Endodermal cell (in vitro differentiated cells): ENCODE measurements around the gene BBOF1. TPM values are rescaled to one million over a fixed set of nuclear protein-coding genes. Genes with fewer than 3 reads are reported as not detected.

Experiments used
- DNase-seq: peaks from one replicate; pipeline ENCODE4 v3.0.0-alpha.2; 2017
- H3K27ac ChIP-seq: 2 replicates; pipeline ENCODE4 v1.5.1; 2013; ENCODE audit warnings: mild to moderate bottlenecking, low read depth, low read length, moderate library complexity
- H3K27me3 ChIP-seq: 2 replicates; pipeline ENCODE4 v1.6.1; 2013; ENCODE audit warnings: mild to moderate bottlenecking, low read length, moderate library complexity; ENCODE audit not compliant: insufficient read depth, control insufficient read depth, poor library complexity, severe bottlenecking
- H3K36me3 ChIP-seq: 2 replicates; pipeline ENCODE4 v1.7.0; 2013; ENCODE audit warnings: mild to moderate bottlenecking, low read length, moderate library complexity; ENCODE audit not compliant: control insufficient read depth, insufficient read depth
- H3K4me1 ChIP-seq: one replicate; pipeline ENCODE4 v1.7.0; 2013; ENCODE audit warnings: low read length; ENCODE audit not compliant: control insufficient read depth, insufficient read depth
- H3K4me3 ChIP-seq: 2 replicates; pipeline ENCODE4 v1.5.1; 2013; ENCODE audit warnings: mild to moderate bottlenecking, low read length, moderate library complexity
- H3K9ac ChIP-seq: 2 replicates; pipeline ENCODE4 v1.6.1; 2013; ENCODE audit warnings: mild to moderate bottlenecking, low read length, moderate library complexity; ENCODE audit not compliant: poor library complexity, severe bottlenecking; ENCODE audit errors: extremely low read depth
- H3K9me3 ChIP-seq: 2 replicates; pipeline ENCODE4 v1.6.1; 2013; ENCODE audit warnings: mild to moderate bottlenecking, low read length, moderate library complexity; ENCODE audit not compliant: control insufficient read depth
- H3K27ac Mint-ChIP-seq: 2 replicates; pipeline ENCODE4 v1.8.0; 2020; ENCODE audit warnings: mixed read lengths
- H3K27me3 Mint-ChIP-seq: 2 replicates; pipeline ENCODE4 v1.8.0; 2021; ENCODE audit warnings: mild to moderate bottlenecking, mixed read lengths; ENCODE audit not compliant: insufficient read depth
- H3K36me3 Mint-ChIP-seq: 2 replicates; pipeline ENCODE4 v1.8.0; 2020; ENCODE audit warnings: low read depth, mixed read lengths
- H3K4me1 Mint-ChIP-seq: 2 replicates; pipeline ENCODE4 v1.8.0; 2020; ENCODE audit warnings: mixed read lengths
- H3K4me3 Mint-ChIP-seq: 2 replicates; pipeline ENCODE4 v1.8.0; 2020; ENCODE audit warnings: mild to moderate bottlenecking, moderate library complexity, mixed read lengths
- H3K9me3 Mint-ChIP-seq: 2 replicates; pipeline ENCODE4 v1.8.0; 2020; ENCODE audit warnings: mild to moderate bottlenecking, mixed read lengths
- CTCF ChIP-seq: fragments of 200-600 bp; sonication (generic); conservative IDR thresholded peaks from 2 replicates; pipeline ENCODE4 v1.5.0; 2021; ENCODE audit warnings: antibody characterized with exemption, mild to moderate bottlenecking
- WGBS, 2 experiments: methylation state at CpG; one replicate each; pipeline versions ENCODE4 v1.1.5 to v1.1.7; 2013; ENCODE audit warnings: missing lambda C conversion rate in 2 of 2, mixed read lengths in 1 of 2; ENCODE audit not compliant: insufficient coverage in 1 of 2, insufficient read length in 1 of 2; 5-methylcytosine and 5-hydroxymethylcytosine counted together
- total RNA-seq, 2 donors: library from RNA; stranded (reverse); fragmentation: NEBNext Ultra II Directional in 1 of 2; extraction: Animal tissue kit (Norgen Biotek cat#: 25700) in 1 of 2; gene quantifications; 2 replicates in 1 of 2; 3 replicates in 1 of 2; pipeline ENCODE4 v1.2.1, GENCODE V29; 2021

BBOF1 gene
- total RNA-seq, 2 donors from 2014 or later: 2.6 to 2.9 TPM

DNA sequence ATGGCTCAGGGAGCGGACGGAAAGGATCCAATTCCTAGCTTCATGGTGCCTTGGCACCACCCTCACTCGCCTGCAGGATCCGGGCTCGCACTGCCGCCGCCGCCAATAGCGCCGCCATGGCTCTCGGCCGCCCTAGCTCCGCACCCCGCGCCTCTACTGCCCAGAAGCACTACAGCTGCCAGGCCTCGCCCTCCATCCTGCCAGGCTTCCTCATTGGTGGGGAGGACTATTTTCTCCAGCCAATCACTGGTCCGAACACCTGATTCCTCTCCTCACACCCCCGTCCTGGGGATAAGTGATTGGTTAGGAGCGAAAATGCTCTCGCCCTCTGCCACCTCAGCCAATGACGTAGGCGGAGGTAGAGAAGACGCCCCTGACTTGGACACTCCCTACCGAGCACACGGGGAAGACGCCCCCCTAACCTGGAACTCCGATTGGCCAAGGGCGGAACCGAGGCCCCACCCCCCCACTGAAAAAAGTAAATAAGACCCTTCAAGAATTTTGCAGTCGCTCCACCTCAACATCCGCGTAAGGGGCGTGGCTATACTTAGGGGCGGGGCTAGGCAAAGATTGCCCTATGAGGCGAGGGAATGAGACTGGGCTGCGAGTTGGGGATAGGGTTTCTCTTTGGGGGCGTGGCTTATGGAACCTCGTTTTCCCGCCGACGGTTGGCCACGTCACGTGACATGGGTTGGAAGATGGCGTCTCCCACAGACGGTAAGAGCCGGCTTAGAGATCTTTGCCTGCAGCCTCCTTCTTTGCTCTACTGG is 65.3 kb downstream of the BBOF1 start, which contains the start of the genes ALDH6A1 and LIN52:
ALDH6A1 (minus strand) TSS at position 177 of the 770 bp plus-strand sequence; CDS start at position 118, 59 bp downstream.
LIN52 (plus strand) TSS at position 680 of the 770 bp plus-strand sequence; CDS start at position 699, 19 bp downstream.
- peaks cover 8% of the 10 kb centered on the region for H3K36me3 Mint-ChIP-seq
- DNase-seq: peak; percentile 100
- 0% methylated on average over 15 to 46 of the region's 46 CpGs for WGBS, 2 experiments
- peaks cover 22% of the 10 kb centered on the region for H3K4me1 Mint-ChIP-seq
- Histone ChIP-seq H3K27ac (peak within 1 kb of the TSS; percentile 67), H3K36me3 (no peaks in the 10 kb centered on the region), H3K4me1 (peaks cover 4% of the 10 kb centered on the region), H3K9ac (peak within 1 kb of the TSS; percentile 91), H3K9me3 (no peaks in the 10 kb centered on the region), H3K27me3 (no peaks in the 10 kb centered on the region), H3K4me3 (peak within 1 kb of the TSS; percentile 97)
- peak within 1 kb of the TSS; percentile 97 for H3K4me3 Mint-ChIP-seq
- peak; percentile 34 for TF ChIP-seq CTCF
- peak within 1 kb of the TSS; percentile 100 for H3K27ac Mint-ChIP-seq
- no peaks in the 10 kb centered on the region for H3K9me3 Mint-ChIP-seq
- no peaks in the 10 kb centered on the region for H3K27me3 Mint-ChIP-seq

GRCh38 chr14:74085047-74085637 is 66.0 kb downstream of the BBOF1 start:
- Mint-ChIP-seq H3K9me3 (no peaks in the 10 kb centered on the region), H3K27ac (peak overlapping the region; percentile 100), H3K36me3 (peaks cover 6% of the 10 kb centered on the region), H3K4me3 (peak overlapping the region; percentile 97), H3K4me1 (peaks cover 22% of the 10 kb centered on the region), H3K27me3 (no peaks in the 10 kb centered on the region)
- TF ChIP-seq CTCF: no peak
- peaks cover 4% of the 10 kb centered on the region for H3K4me1 ChIP-seq
- peak overlapping the region; percentile 91 for H3K9ac ChIP-seq
- H3K9me3 ChIP-seq: no peaks in the 10 kb centered on the region
- no peaks in the 10 kb centered on the region for H3K27me3 ChIP-seq
- peak overlapping the region; percentile 97 for H3K4me3 ChIP-seq
- no peaks in the 10 kb centered on the region for H3K36me3 ChIP-seq
- peak overlapping the region; percentile 67 for H3K27ac ChIP-seq
- 1% methylated on average over 20 to 26 of the region's 26 CpGs for WGBS, 2 experiments
- no peak for DNase-seq

DNA sequence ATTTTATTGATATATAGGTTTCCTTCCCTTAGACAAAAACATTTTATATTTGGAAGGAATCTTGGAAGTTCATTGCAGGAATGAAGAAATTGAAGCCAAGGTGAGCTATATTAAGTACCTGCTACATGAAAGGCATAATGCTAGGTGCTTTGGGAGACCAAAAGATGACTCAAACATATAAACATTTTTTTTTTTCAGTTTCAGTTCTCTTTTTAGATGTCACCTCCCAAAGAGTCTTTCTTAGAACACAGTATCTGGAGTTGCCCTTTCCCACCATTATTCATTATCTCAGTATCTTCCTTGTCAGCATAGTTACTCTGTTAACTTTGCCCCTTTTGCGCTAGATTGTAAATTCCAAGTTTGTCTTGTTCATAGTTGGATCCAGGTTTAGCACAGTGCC is 66.7 kb downstream of the BBOF1 start:
- Mint-ChIP-seq H3K27me3 (no peaks in the 10 kb centered on the region), H3K27ac (peak overlapping the region; percentile 100), H3K4me3 (peak overlapping the region; percentile 97), H3K36me3 (peaks cover 10% of the 10 kb centered on the region), H3K4me1 (peaks cover 22% of the 10 kb centered on the region), H3K9me3 (no peaks in the 10 kb centered on the region)
- peaks cover 4% of the 10 kb centered on the region for H3K36me3 ChIP-seq
- peak overlapping the region; percentile 91 for H3K9ac ChIP-seq
- H3K4me1 ChIP-seq: peaks cover 4% of the 10 kb centered on the region
- no peaks in the 10 kb centered on the region for H3K27me3 ChIP-seq
- H3K27ac ChIP-seq: no peak overlapping the region
- 94% methylated on average over 1 of the region's 1 CpG; no CpG with 5 or more reads in 1 of the 2 experiments for WGBS, 2 experiments
- TF ChIP-seq CTCF: no peak
- DNase-seq: no peak
- H3K4me3 ChIP-seq: peak overlapping the region; percentile 97
- H3K9me3 ChIP-seq: no peaks in the 10 kb centered on the region
